Left ventricle myocardium inferior (tissue), 1 donor: ENCODE results near the gene AKTIP. TPM values are rescaled to one million over a fixed set of nuclear protein-coding genes. Genes with fewer than 3 reads are reported as not detected.

Source experiments
- DNase-seq: peaks from one replicate; pipeline ENCODE4 v3.0.0-alpha.2; 2020
- H3K27ac ChIP-seq: fragments of 200-600 bp; replicated peaks from 2 replicates; pipeline ENCODE4 v1.8.0; 2021
- H3K27me3 ChIP-seq: fragments of 200-600 bp; 2 replicates; pipeline ENCODE4 v1.8.0; 2021; ENCODE audit warnings: low read depth
- H3K36me3 ChIP-seq: fragments of 200-600 bp; 2 replicates; pipeline ENCODE4 v1.8.0; 2021
- H3K4me1 ChIP-seq: fragments of 200-600 bp; 2 replicates; pipeline ENCODE4 v1.8.0; 2021
- H3K4me3 ChIP-seq: fragments of 200-600 bp; 2 replicates; pipeline ENCODE4 v1.8.0; 2021; ENCODE audit warnings: mild to moderate bottlenecking, moderate library complexity
- H3K9me3 ChIP-seq: fragments of 200-600 bp; replicated peaks from 2 replicates; pipeline ENCODE4 v1.8.0; 2021
- intact Hi-C: fragments of 100-400 bp; cut with micrococcal nuclease; formaldehyde crosslinking; loops from one replicate; pipeline ENCODE4 v1.11.0; 2022
- total RNA-seq: library from RNA; stranded (reverse); fragmentation: NEBNext Ultra II Directional; extraction: Animal tissue kit (Norgen Biotek cat#: 25700); gene quantifications from one replicate; pipeline ENCODE4 v1.2.1, GENCODE V29; 2021
- TF ChIP-seq, protein P1 (sequence below): fragments of 200-600 bp; IDR thresholded peaks from 2 replicates; pipeline ENCODE4 v1.8.0; 2021; ENCODE audit warnings: antibody characterized with exemption, mild to moderate bottlenecking, borderline replicate concordance
- donor health status: DM: no; HTN: yes; CAD: no; lungs with severe emphysema.

AKTIP gene
- total RNA-seq, 1 donor from 2014 or later: 95.0 TPM

DNA sequence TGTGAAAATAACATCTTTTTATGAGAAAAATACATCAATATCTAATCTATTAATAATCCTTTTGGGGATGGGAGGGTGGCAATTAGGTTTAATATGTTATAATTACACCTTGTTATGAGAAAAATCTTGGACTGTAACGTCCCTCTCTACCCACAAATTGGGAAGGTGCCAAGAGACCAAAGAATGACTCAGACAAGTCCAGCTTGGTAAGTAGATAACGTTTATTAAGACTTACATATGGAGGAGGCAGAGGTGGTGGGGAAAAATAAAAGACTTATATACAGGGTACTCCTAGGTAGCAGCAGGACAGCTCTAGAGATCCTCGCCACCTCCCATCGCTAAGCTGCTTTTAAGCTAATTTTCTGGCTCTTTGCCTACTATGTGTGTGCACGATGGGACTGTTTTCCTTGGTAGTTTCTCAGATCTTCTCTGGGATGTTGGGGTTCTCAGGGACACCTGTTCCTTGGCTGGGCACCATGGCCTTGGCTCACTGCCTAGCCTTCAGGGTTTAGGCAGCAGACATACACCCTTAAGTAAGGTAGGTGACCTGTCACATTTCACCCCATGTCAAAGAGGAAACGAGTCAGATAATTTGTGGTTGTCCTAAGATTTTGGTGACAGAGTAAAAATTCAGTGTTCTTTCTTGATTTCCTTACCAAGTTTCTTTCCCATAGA is 37.3 kb downstream of the AKTIP start:
- H3K27me3 ChIP-seq: no peaks in the 10 kb centered on the region
- H3K9me3 ChIP-seq: no peaks in the 10 kb centered on the region
- no peak for DNase-seq
- H3K27ac ChIP-seq: no peak overlapping the region
- intact Hi-C loops: no loop called here
- H3K4me3 ChIP-seq: no peak overlapping the region
- TF ChIP-seq, protein P1, sequence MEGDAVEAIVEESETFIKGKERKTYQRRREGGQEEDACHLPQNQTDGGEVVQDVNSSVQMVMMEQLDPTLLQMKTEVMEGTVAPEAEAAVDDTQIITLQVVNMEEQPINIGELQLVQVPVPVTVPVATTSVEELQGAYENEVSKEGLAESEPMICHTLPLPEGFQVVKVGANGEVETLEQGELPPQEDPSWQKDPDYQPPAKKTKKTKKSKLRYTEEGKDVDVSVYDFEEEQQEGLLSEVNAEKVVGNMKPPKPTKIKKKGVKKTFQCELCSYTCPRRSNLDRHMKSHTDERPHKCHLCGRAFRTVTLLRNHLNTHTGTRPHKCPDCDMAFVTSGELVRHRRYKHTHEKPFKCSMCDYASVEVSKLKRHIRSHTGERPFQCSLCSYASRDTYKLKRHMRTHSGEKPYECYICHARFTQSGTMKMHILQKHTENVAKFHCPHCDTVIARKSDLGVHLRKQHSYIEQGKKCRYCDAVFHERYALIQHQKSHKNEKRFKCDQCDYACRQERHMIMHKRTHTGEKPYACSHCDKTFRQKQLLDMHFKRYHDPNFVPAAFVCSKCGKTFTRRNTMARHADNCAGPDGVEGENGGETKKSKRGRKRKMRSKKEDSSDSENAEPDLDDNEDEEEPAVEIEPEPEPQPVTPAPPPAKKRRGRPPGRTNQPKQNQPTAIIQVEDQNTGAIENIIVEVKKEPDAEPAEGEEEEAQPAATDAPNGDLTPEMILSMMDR: no peak
- peaks cover 97% of the 10 kb centered on the region for H3K36me3 ChIP-seq
- H3K4me1 ChIP-seq: peaks cover 7% of the 10 kb centered on the region

GRCh38 chr16:53458635-53459034 is 44.4 kb downstream of the AKTIP start:
- Histone ChIP-seq H3K4me3 (no peak overlapping the region), H3K27me3 (no peaks in the 10 kb centered on the region), H3K27ac (no peak overlapping the region), H3K9me3 (no peaks in the 10 kb centered on the region), H3K36me3 (peaks cover 93% of the 10 kb centered on the region), H3K4me1 (no peaks in the 10 kb centered on the region)
- intact Hi-C loops: no loop called here
- TF ChIP-seq, protein P1: no peak
- no peak for DNase-seq

DNA sequence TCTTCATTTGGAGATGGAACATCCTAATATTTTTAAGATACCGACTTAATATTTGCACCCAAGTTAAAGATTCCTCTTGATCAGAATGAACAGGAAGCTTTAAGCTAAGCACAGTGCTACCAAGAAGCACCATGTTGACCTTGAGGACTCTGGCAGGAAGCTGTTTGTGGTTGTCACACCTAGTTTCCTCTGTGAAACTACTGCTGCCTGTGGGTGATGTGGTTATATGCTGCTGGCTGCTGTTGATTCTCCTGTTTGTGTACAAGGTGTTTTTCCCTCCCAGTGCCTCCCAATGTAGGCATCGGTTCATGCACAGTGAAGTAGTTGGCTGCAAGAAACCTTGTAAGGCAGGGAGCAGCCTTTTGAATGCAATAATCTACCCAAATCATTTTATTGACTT is 45.3 kb downstream of the AKTIP start:
- peaks cover 92% of the 10 kb centered on the region for H3K36me3 ChIP-seq
- H3K9me3 ChIP-seq: no peaks in the 10 kb centered on the region
- H3K27ac ChIP-seq: no peak overlapping the region
- TF ChIP-seq, protein P1: no peak
- no peak overlapping the region for H3K4me3 ChIP-seq
- no peaks in the 10 kb centered on the region for H3K4me1 ChIP-seq
- DNase-seq: no peak
- H3K27me3 ChIP-seq: no peaks in the 10 kb centered on the region
- intact Hi-C loops: no loop called here

GRCh38 chr16:53456625-53457024 is 46.4 kb downstream of the AKTIP start:
- intact Hi-C loops: no loop called here
- Histone ChIP-seq H3K27ac (no peak overlapping the region), H3K4me3 (no peak overlapping the region)

DNA sequence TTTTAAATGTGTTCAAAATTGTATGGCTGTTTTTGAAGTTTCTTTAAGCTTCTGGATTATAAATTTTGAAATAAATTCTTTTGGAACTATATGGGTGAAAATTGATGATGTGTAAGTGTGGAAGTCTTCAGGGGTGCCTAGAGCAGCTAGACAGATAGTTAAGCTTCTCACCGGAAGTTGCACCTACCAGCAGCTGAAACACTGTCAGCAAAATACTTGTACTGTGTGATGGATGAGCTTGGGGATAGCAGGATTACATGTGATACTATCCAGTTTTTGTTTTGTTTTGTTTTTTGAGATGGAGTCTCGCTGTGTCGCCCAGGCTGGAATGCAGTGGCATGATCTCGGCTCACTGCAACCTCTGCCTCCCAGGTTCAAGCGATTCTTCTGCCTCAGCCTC is 49.1 kb downstream of the AKTIP start:
- DNase-seq: no peak
- H3K27me3 ChIP-seq: no peaks in the 10 kb centered on the region
- H3K36me3 ChIP-seq: peaks cover 79% of the 10 kb centered on the region
- intact Hi-C loops: no loop called here
- no peak overlapping the region for H3K4me3 ChIP-seq
- no peak overlapping the region for H3K27ac ChIP-seq
- H3K9me3 ChIP-seq: no peaks in the 10 kb centered on the region
- H3K4me1 ChIP-seq: no peaks in the 10 kb centered on the region
- TF ChIP-seq, protein P1: no peak

More at GRCh38 chr16:53456625-53457024, 46.4 kb downstream of the AKTIP start:
- peaks cover 92% of the 10 kb centered on the region for H3K36me3 ChIP-seq
- H3K9me3 ChIP-seq: no peaks in the 10 kb centered on the region
- H3K4me1 ChIP-seq: no peaks in the 10 kb centered on the region
- TF ChIP-seq, protein P1: no peak
- H3K27me3 ChIP-seq: no peaks in the 10 kb centered on the region
- no peak for DNase-seq
